HG03196 (cell line): ENCODE data around the gene DNAJB2.
A peak's percentile ranks its signal among the peaks of the same experiment; 100 is the strongest.

Experiments used
- ATAC-seq: cut with Tn5 transposase; IDR thresholded peaks from one replicate; pipeline ENCODE4 v1.9.1; 2021; ENCODE audit not compliant: unreplicated experiment

Gene DNAJB2

DNA sequence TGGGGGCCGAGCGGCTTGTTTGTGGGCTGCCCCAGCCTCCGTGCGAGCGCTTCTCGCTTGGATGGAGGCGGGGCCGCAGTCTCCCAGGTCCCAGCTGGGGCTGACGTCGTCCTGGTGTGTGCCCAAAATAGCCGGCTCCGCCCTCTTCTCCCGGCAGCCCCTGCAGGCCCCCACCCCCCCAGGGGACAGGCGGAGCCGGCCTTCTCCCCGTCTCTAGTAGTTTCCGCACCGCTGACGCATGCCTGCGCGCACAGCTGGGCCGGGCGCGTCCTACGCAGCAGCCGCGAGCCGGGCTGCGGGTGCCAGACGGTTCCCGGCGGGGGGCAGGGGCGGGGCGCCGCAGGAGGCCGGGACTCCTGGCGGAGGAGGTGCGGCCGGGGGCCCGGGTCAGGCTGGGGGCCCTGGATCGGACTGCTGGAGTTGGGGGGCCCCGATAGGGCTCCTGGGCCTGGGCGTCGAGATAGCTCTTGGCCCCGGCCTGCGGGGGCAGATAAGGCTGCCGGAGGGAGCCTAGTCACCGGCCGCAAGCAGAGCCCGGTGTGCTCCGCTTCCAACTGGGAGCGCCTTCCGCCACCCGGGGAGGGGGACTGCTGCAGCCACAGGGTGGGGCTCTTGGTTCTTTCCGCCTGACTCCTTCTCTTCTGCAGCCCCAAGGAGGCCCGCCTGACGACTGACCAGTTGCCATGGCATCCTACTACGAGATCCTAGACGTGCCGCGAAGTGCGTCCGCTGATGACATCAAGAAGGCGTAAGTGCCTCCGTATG, at the start of gene DNAJB2:
DNAJB2 (plus strand) TSS at position 216 of the 765 bp plus-strand sequence; CDS start at position 684, 468 bp downstream.
- ATAC-seq: peak; percentile 86

DNA sequence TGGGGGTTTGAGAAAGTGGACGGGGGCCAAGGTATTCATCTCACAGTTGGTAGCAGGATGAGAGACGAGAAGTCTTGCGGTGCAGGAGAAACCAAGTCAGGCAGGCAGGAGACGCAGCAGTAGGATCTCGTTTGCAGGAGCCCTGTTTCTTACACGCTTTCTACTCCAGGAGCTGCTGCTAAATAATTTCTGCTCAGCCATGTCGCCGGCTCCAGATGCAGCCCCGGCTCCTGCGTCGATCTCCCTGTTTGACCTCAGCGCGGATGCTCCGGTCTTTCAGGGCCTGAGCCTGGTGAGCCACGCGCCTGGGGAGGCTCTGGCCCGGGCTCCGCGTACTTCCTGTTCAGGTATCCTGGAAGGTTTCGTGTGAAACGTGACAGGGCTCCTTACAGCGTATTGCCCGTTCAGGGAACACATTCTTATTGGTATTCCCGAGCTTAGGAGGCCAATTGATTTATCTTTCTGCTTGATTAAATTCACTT, 49.1 kb upstream of the DNAJB2 start:
- no peak for ATAC-seq

DNA sequence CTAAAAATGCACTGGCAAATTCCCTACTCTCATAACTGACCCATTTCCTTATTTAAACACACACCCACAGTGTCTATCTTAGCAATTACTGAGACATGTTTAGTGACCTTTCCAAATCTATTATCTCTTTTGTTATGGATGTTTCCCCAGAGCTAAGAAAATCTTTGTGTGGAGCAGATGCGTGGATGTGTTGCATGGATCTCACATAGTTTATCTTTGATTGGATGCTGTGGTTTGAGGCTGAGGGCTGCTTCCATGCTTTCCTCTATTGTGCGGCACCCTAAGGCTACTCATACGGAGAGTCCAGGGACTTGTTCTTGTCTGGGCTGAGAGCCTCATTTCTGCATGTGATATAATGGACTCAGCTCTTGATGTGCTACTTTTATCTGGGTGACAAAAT, 44.8 kb upstream of the DNAJB2 start:
- ATAC-seq: no peak

DNA sequence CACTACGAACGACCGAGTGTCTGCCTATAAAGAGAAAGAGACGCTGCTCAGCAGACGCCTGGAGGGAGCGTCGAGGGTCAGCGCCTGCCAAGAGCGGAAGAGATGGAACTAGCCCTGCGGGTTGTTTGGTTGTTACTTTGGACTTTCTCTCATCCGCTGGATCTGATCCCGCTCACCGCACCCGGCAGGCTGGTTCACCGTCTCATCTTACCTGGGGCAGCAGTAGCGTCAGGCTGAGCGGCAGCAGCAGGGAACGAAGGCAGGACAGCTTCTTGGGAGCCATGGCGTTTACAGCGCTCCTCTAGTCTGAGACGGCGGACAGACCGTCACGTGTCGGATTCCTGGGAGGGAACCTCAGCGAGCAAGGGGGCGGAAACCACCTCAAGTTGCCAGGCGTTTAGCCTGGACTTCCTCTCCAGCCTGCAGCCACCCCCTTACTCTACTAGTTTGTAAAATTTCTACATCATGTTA, 35.8 kb upstream of the DNAJB2 start:
- no peak for ATAC-seq

DNA sequence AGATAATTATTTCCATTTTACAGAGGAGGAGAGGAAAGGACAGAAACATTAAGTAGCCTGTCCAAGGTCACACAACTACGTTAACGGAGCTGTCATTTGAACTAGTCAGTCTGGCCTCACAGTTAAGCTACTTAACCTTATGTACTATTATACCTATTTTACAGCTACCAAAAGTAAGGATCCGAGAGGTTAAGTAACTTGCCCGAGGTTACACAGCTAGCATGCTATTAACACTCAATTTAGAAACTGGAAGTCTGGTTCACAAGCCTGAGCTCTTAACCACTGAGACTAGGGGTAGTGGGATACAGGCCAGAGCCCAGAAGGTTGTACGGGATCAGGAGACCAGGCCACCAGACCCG, 34.4 kb upstream of the DNAJB2 start:
- no peak for ATAC-seq

DNA sequence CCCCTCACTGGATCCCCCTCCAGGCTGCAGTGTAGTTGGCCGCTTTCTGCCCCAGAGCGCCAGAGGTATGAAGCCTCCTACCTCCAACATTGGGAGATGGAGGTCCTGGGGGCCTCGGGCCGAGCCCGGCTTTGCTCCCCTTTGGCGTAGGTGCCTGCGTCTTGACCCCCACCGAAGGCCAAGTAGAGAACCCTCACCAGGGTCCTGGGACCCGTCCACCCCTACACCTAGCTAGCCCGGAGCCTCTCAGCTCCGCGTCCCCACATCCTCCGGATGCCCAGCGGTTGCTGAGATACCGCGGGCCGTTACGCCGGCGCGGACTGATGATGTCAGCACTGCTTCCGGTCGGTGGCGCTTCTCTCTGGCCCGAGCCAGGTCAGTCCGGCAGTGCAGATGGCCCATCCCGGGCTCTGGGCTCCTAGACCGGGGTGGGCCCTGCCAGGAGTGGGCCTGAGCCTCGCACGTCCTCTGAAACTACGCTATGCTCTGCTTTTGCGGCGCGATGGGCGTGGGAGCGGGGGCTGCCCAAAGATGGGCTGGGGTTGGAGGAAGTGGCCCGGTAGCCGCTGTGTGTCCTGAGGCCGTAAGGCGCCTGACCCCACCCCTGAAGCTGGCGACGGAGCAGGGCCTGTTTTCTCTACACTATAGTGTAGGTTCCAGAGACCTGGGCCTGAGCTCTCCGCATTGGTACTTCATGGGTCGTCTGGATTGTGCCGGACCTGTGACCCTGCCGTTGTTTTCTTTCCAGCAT, 33.8 kb upstream of the DNAJB2 start, which contains the start of the genes GLB1L and STK16:
GLB1L (minus strand) TSS at position 297 of the 751 bp plus-strand sequence. CDS start 1,871 bp downstream, outside the sequence.
STK16 (plus strand) TSS at position 332 of the 751 bp plus-strand sequence. CDS start 521 bp downstream, outside the sequence.
- ATAC-seq: peak; percentile 59

DNA sequence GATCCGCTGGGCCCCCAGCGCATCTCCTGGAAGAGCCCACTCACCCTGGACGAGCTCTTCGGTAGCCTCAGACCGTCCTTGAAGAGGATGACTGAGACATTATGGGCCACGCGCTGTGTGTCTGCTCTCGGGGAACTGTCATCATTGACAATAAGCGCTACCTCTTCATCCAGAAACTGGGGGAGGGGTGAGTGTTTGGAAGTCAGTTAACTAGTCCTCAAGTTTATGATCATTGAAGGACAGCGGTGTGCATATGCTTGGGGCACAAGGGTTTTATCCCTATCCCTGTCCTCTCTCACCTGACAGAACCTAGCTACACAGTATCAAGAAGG, 33.3 kb upstream of the DNAJB2 start:
- ATAC-seq: no peak

DNA sequence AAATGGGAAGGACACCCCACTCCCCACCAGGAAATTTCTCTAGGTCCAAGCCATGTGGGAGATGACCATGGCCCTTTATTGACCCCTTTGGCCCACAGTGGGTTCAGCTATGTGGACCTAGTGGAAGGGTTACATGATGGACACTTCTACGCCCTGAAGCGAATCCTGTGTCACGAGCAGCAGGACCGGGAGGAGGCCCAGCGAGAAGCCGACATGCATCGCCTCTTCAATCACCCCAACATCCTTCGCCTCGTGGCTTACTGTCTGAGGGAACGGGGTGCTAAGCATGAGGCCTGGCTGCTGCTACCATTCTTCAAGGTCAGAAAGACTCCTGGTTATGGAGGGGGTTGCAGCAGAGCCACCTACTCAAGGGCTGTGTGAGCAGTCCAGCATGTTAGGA, 32.6 kb upstream of the DNAJB2 start:
- no peak for ATAC-seq

DNA sequence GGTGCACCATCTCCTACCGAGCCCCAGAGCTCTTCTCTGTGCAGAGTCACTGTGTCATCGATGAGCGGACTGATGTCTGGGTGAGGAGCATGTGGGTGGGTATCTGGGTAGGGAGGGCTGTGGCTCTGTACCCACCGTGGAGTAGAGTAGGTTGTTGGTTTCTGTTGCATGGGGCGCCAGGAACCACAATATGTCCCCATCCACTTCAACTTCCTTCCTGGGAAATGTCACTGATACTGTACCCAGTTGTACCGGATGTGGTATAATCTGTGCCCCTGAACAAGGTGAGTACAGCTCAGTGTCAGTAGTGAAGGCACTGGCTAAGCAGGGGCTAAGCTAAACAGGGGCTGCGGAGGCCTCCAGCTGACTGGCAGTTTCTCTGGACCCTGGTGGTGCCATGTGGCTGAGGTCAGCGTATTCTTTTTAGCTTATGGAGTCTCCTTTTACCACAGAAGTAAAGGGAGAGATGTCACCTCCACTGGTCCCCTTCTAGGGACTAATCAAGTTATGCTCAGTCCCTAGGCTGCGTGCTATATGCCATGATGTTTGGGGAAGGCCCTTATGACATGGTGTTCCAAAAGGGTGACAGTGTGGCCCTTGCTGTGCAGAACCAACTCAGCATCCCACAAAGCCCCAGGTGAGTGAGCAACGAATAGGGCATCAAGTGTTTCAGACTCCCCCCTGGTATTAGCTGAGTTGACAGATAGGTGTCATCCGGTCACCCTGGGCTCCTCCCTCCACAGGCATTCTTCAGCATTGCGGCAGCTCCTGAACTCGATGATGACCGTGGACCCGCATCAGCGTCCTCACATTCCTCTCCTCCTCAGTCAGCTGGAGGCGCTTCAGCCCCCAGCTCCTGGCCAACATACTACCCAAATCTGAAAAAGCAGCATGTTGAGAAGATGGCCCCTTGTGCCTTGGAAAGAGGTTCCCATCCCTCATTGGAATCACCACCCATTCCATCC, 31.2 kb upstream of the DNAJB2 start:
- no peak for ATAC-seq

DNA sequence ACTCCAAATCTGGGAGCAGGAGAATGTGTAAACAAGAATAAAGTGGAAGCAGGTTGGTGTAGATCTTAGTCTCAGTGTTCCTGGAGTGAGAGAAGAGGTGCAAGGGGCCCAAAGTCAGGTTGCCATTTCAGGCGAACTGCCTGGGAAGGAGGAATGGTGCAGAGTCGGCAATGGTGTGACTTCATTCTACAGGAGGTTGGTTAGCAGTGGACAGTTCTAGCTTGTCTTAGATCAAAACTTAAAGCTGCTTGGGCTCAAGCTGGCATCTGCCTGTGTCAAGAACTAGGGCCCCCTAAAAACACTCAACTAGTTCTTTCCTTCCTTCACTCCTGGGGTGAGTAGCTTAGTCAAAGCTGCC, 30.3 kb upstream of the DNAJB2 start:
- ATAC-seq: no peak

DNA sequence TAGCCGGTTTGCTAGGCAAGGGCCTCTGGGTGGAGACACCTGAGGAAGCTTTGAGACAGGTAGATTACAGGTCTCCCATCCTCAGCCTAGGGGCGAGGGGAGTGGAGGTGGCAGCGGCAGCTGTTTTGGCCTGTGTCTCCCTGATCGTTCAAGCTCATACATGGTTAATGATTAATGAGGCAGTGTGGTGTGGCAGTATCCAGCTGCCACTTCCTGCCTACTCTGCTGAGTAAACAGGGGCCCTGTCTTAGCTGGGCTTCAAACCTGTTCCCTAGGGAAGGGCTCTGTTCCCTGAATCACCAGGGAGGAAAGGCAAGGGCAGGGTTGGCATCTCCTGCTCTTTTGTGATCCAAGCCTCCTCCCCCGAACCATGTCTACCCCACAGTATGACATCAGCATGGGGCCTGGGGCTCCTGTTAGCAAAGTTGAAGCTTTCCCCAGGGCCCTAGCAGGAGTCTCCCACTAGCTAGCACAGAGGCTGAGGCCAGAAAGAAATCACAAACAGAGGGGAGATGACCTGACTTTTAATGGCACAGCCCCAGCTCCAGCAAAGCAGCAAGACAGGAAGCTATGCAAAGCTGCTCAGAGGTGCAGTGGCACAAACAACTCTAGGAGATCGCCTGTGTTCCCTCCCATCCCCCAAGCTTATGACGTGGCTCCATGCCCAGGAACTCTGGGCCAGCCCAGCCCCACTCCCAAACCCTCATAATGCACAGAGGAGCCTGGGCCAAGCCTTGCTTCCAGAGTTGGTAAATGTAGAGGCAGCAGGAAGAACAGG, 29.8 kb upstream of the DNAJB2 start:
- ATAC-seq: peak; percentile 41

DNA sequence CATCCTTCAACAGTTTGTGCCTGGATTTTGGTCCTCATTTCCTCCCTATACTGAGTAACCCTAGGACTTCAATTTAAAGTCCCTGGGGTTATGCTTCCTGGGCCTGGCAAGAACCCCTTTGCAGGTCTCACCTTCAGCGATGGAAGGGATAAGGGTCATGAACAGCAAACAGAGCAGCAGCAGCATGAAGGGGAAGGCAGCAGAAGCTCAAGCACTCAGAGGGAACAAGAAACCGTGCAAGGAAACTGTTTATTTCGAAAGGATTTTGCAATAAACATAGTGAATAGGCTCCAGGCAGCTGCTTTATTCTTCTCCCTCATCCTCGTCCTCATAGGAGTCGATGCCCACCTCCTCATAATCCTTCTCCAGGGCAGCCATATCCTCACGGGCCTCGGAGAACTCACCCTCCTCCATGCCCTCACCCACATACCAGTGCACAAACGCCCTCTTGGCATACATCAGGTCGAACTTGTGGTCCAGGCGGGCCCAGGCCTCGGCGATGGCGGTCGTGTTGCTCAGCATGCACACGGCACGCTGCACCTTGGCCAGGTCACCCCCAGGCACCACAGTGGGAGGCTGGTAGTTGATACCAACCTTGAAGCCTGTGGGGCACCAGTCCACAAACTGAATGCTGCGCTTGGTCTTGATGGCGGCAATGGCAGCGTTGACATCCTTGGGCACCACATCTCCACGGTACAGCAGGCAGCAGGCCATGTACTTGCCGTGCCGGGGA, 29.0 kb upstream of the DNAJB2 start:
- no peak for ATAC-seq

DNA sequence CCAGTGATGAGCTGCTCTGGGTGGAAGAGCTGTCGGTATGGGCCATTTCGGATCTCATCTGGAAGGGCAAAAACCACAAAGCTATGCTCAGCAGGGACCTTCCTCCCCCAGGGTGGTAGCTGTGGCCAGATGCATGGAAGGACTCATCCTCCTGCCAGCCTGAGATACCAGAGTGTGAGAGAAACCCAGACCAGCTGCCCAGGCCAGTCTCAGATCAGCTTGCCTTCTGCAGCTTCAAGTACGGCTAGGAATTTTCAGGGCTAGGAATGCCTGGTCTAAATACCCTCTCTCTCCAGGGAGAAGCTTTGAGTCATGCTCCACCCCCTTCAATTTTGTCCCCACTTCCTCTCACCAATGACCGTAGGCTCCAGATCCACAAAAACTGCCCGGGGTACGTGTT, 27.5 kb upstream of the DNAJB2 start:
- no peak for ATAC-seq

DNA sequence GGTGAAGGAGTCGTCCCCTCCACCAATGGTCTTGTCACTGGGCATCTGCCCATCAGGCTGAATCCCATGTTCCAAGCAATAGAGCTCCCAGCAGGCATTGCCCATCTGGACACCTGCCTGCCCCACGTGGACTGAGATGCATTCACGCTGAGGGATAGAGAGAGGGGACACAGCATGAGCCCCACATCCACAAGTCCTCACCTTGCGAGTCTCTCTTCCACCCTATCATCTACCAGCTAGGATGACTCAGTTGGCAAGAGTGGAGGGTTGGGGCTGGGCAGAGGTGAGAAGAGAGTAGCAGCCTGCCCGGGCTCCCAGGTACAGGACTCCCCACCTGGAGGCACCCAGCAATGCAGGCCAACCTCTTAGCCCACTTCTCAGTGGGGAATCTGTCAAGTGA, 27.1 kb upstream of the DNAJB2 start:
- no peak for ATAC-seq

DNA sequence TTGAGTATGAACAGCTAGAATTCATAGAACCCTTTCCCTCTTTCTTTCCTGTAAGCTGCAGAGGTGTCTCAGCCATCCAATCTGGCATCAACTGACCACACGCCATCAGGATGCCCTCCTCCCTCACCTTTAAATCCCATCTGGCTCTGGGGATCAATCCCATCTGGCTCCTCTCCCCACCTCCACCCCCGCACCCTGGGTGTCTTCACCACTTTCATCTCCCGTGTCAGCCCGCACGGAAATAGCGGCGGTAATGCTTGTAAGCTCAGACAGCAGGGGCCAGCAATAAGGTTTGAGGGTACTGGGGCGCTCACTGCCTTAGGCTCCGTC, 26.6 kb upstream of the DNAJB2 start:
- ATAC-seq: no peak

DNA sequence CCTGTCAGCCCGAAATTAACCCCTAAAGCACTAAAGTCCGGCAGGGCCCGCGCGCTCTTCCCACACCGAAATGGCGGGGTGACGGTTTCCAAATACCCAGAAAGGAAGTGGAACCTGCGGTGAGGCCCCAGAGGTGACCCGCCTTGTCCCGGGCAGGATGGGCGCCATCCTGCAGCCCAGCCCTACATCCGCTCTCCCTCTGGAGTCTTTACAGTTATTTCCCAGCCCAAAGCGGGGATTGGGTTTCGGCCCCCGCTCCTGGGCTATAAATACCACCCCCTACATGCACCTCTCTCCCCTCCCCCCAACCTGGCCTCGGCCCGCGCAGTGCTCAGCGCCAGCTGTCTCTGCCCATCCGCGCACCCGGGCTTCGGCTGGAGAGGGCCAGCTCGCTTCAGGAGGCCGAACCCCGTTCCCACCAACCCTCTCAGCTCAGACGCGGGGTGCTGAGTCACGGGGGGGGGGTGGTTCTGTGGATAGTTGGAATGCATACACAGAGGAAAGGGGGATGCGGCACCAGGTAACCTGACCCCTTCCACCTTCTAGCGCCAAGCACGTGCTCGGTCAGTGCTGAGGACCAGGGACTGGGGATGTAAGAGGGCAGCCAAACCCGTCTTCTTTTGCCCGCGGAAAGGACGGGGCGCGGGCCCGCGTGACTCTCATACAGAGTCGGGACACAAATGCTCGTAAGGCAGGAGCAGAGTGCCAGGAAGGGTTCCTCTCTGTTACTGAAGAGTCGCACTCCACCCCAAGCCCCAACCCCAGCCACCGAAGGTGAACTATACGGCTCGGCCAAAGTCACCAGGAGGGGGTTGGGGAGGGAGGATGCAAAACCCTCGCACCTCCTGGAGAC, 26.0 kb upstream of the DNAJB2 start, which contains the start of gene TUBA4B:
TUBA4B (plus strand) TSS at position 344 of the 853 bp plus-strand sequence; CDS start at position 509, 165 bp downstream.
- no peak for ATAC-seq

DNA sequence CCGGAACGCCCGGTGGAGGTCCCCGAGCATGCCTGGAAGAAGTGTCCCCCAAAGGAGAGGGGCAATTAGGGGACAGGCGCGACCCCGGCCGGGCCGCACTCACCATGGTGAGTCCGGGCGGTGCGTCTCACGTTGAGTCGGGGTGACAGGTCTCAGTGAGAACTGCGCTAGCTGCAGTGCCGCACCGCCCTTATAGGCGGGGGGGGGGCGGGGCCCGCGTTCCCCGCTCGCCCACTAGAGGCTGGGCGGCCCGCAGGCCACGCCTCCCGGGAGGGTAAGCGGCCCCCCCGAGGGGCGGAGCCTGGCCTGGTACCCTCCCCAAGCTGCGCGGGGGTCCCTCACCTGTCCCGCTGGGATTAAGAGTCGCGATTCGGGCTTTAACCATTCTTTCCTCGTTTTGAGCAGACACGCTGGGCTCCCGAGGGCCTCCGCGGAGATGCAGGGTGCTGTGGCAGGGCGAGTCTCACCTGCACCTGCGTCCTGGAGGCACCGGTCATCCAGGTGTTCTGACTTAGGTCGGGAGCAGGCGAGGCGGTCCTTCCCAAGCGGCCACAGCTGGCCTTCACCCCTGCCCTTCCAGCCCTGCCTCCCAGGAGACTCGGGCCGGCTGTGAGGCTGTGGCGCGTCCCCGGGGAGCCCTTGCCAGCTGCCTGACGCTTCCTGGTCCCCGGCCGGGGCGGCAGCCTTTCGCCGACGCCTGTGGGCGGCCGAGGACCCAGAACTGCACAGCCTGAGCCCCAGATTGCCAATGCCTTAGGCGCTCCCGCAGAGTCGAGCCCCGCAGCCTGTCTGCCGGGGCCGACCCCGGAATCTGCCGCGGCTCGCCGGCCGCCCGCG, 25.2 kb upstream of the DNAJB2 start, which contains the start of gene TUBA4A:
TUBA4A (minus strand) TSS at position 166 of the 837 bp plus-strand sequence; CDS start at position 106, 60 bp downstream.
- peak; percentile 36 for ATAC-seq
